GM11168 (cell line): ENCODE measurements around the gene TENM4.

ENCODE experiments used
- in situ Hi-C: fragments of 300-500 bp; cut with MboI; formaldehyde crosslinking; loops from one replicate; pipeline ENCODE4 v1.12.0; 2022; ENCODE audit warnings: low sequenced_read_pairs; ENCODE audit not compliant: unreplicated experiment

Gene TENM4

GRCh38 chr11:79393362-79394043, 47.3 kb downstream of the TENM4 start:
- in situ Hi-C loops = no loop called here

GRCh38 chr11:79392161-79392560, 48.7 kb downstream of the TENM4 start:
- in situ Hi-C loops = no loop called here

DNA sequence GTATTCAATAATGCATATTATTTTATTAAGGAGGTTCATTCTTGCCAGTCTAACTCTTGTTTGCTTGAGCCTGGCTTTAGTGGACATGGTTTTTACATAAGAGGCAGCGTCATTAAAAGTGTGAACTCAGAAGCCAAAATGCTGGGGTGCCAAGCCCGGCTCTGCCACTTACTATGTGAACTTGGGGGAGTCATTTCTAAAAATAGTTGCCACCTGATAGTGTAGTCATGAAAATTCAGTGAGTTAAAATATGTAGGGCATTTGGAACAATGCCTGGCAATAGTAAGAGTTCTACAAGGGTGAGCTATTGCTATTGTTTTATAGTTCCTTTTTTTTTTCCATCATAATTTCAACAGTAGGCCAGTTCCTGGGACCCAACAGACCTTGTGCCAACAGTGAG, 49.9 kb downstream of the TENM4 start:
- in situ Hi-C loops = no loop called here

- in situ Hi-C loops = no loop called here
Measured at GRCh38 chr11:79390477-79390876, 50.4 kb downstream of the TENM4 start.

GRCh38 chr11:79388201-79388600, 52.6 kb downstream of the TENM4 start:
- in situ Hi-C loops = no loop called here

GRCh38 chr11:79383874-79384273, 57.0 kb downstream of the TENM4 start:
- in situ Hi-C loops = no loop called here

DNA sequence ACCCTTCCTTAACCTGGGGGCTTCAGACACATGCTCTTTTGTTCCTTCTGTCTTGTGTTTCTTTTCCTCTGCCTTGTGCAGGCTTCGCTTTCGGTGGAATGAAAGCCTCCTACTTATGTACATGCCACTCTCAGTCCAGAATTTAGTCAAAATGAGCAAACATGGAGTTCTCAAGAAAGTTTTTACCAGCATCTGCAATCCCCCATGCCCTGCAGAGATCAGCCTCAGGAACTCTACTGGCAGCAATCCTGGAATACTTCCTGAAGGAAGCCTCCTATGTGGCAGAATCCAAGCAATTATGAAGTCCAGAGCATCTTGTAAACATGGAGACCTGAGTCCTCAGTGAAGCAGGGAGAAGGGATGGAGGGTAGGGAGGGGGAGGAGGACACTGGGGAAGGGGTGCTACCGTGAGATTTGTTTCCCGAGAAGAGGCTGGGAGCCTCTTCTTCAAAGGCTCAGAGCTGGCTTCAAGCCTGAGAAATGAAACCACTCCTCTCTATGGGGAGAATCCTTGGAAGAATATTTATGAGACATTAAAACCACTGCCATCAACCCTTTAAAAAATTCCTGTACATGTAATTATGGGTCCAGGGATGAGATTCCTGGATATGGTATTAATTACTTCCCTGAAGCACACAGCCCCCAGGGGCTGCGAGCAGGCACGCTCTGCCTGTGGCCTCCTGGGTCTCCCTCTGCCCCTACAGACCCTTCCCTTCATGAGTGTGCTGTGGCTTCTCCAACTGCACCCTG, 58.4 kb downstream of the TENM4 start:
- in situ Hi-C loops = no loop called here

DNA sequence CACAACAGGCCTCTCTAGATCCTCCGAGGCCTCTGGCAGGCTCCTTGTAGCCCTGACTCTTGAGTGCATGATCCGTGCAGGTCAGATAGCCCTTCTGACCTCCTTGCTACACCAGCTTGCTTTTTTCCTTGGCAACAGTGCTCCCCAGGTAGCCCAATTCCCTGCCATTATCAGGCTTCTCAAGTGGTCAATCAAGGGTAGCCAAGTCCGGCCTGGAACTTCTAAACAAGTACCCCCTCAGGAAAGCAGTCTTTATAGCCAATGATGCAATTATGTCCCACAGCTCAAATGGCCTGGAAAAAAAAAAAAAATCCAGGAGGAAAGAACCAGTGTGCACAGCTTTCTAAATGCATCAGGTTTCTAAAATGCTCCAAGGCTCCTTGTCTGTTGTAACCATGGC, 59.8 kb downstream of the TENM4 start:
- in situ Hi-C loops = no loop called here

DNA sequence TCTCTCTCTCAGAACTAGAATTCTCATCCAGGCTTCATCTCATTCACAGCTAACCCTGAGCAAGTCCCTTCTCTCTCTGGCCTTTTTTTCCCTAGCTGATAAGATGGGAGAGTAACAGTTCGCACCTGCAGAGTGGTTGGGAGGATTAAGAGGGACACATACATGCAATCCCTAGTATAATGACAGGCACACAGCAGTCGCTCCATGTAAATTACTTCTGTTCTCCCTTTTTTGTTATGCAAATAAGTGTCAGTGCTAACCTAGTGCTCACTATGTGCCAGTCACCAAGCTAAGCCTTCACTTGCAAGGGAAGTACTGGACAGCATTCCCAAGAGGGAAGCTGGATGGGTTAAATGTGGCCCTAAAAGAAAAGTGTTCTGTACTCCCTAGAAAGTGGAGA, 63.4 kb downstream of the TENM4 start:
- in situ Hi-C loops = no loop called here

DNA sequence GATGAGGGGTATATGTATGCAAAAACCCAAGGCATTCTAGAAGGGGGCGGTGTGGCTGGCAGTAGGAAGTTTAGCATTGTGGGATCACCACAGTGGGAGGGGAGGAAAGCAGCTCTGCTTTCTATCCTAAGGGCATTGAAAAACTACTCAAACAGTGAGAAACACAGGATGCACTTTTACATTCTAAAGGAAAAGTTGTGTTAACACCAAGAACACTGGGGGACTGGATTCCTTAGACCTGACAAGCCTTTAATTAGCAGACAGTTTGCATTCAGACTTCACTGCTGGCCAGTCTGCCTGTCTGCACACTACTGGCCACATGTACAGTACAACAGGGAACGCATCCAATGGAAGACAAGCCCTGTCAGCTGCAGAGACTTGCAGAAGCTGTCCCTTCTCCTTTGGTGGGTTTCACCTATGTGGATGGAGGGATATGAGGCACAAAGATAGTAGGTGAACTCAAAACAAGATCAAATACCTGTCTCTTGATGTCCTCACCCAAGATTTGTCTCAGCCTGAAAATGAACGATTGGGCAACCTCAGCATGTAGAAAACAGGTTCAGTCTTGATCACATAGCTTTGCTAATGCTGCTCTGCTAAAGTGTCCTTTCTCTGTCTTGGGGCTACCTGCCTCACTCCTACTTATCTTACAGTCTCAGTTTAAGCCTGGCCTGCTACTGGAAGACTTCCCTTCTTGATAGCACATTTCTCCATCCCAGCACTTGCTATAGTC, 64.8 kb downstream of the TENM4 start:
- in situ Hi-C loops = no loop called here

GRCh38 chr11:79374727-79375126, 66.1 kb downstream of the TENM4 start:
- in situ Hi-C loops = no loop called here

- in situ Hi-C loops = no loop called here
Measured at GRCh38 chr11:79371724-79372123, 69.1 kb downstream of the TENM4 start.

DNA sequence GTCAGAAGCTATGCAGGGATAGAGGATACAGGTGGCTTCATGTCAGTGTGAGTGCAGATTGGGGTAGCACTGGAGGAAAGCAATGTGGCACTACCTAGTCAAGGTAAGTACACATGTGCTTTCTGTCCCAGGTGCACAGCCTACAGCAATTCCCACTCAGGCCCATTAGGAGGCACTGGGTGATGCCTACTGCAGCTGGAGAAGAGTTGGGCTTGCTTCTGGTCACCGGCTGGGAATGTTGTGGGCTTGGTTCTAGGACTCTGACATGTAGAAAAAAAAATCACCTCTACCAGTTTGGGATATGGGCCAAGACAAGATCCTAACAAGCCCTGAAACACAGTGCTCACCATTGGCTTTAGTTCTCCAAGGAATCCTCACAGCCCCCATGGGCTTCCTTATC, 69.7 kb downstream of the TENM4 start:
- in situ Hi-C loops = no loop called here

GRCh38 chr11:79369055-79369454, 71.8 kb downstream of the TENM4 start:
- in situ Hi-C loops = no loop called here

DNA sequence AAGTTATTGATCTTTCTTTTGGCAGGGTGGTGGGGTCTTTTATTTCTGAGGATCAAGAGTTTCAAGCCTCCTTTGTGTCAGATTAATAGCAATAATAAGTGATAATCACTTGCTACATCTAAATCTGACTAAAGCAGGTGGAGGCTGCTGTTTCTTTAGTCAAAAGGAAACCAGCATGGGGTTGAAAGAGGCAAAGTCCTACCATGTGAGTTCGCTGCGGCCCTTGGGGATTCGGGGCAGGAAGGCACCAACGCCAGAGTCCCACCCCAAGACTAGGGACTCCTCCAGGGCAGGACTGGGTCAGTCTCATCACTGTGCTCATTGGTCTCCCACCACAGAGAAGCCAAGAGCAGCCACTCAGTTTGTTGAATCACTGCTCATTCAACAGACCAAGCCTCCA, 73.0 kb downstream of the TENM4 start:
- in situ Hi-C loops = no loop called here

DNA sequence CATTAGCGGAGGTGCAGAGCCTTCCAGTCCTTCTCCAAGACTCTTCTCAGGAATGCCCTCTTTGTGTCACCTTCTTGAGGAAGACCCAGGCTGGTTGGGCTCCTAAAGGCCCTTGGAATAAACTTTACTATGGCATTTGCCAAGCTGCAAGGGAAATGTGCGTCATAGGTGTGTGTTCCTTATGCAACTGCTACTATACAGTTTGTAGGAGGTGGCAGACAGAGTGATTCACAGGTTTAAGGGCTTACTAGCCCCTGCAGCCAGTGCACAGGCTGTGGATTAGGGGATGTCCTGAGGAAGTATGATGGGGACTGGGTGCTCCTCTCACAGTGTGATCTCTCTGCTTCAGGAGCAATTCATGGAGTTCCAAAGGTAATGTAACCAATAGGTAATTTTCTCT, 74.6 kb downstream of the TENM4 start:
- in situ Hi-C loops = no loop called here

DNA sequence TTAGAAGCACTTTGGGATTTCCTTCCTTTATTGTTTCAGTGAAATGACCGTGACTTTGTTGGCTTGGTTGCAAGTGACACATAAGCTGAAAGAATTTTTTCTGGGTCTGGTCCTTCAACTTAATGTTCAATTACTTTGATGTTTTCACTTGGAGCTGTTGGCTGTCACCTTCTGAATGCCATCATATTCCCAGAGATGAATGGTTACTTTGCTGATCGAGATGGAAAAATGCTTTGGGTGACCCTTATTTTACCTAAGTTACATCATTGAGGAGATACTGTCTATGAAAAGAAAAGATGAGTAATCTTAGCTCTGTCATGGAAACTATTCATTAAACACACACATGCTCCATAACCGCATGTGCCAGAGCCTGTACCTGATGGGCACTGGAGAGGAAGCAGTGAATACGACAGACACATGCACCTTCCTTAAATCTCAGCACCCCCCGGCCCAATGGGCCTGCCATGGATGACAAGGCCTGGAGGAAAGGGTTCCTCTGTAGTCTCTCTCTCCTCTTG, 76.9 kb downstream of the TENM4 start:
- in situ Hi-C loops = no loop called here

DNA sequence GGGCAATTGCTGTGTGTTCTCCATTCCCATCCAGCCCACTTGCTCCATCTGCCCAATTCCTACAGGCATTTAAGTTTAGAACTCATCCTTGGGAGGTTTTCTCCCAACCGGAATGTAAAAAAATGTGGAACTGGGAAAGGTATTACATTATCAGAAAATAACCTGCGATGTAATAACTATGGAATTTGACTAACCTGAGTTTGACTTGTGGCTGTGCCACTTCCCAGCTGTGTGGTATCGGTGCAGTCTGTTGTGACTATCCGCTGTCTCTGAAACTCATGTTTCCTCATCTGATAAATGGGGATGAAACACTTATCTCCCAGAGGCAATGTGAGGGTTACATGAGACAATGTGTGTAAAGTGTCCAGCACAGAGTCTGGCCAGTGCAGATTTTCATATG, 77.6 kb downstream of the TENM4 start:
- in situ Hi-C loops = no loop called here

DNA sequence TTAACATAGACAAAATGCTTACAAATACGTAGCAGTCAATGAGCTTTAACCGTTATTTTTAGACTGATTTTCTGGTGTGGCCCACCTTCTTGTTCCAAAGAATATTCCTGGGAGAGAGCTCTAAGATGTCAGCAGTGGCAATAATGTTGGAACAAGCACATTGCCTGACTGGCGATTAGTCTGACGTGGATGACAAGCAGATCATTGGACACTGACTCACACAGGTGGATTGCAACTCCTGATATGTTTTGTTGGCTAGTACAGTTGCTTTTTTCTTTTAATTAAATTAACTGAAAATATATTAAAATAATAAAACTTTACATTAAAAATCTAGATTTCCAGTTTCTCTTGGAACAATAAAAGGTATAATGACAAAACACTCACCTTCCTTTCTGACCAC, 78.0 kb downstream of the TENM4 start:
- in situ Hi-C loops = no loop called here

GRCh38 chr11:79362206-79362757, 78.5 kb downstream of the TENM4 start:
- in situ Hi-C loops = no loop called here

- in situ Hi-C loops = no loop called here
Measured at GRCh38 chr11:79358258-79358657, 82.6 kb downstream of the TENM4 start.
